Tibial nerve (tissue), 4 donors: ENCODE data around the gene HBZ. TPM values are rescaled to one million over a fixed set of nuclear protein-coding genes. Genes with fewer than 3 reads are reported as not detected.
"Not testable (repeated sequence)": the region's sequence is repeated elsewhere in the genome, so short reads cannot be mapped to it uniquely, and the experiment has no call there.

ENCODE experiments used
- DNase-seq, 2 donors: peaks; one replicate each; pipeline ENCODE4 v3.0.0-alpha.2; 2019; ENCODE audit warnings: low spot score in 2 of 2
- H3K27ac ChIP-seq, 4 donors: fragments of 200-600 bp; sonication (generic) in 3 of 4; one replicate each; pipeline ENCODE4 v1.5.1; 2017 to 2019; ENCODE audit warnings: mild to moderate bottlenecking in 1 of 4
- H3K27me3 ChIP-seq, 2 donors: fragments of 200-600 bp; sonication (generic) in 1 of 2; one replicate each; pipeline versions ENCODE4 v1.5.1 to v1.6.0; 2017 to 2019
- H3K36me3 ChIP-seq, 3 donors: fragments of 200-600 bp; sonication (generic); one replicate each; pipeline ENCODE4 v1.5.1; 2018 to 2019
- H3K4me1 ChIP-seq, 4 donors: fragments of 200-600 bp; sonication (generic) in 3 of 4; one replicate each; pipeline ENCODE4 v1.5.1; 2017 to 2019
- H3K4me3 ChIP-seq, 4 donors: fragments of 200-600 bp; sonication (generic) in 3 of 4; one replicate each; pipeline ENCODE4 v1.5.1; 2017 to 2019; ENCODE audit warnings: mild to moderate bottlenecking in 1 of 4, moderate library complexity in 1 of 4
- H3K9me3 ChIP-seq, 4 donors: fragments of 200-600 bp; sonication (generic) in 3 of 4; one replicate each; pipeline ENCODE4 v1.5.1; 2017 to 2019
- EP300 ChIP-seq, 2 donors: sonication (generic); formaldehyde crosslinking; IDR thresholded peaks; one replicate each; pipeline ENCODE4 v1.6.1; 2017; ENCODE audit warnings: antibody characterized with exemption in 2 of 2, mild to moderate bottlenecking in 1 of 2
- POLR2A ChIP-seq, 2 donors: fragments of 450-650 bp; IDR thresholded peaks; one replicate each; pipeline ENCODE4 v1.6.1; 2017; ENCODE audit warnings: antibody characterized with exemption in 2 of 2, mild to moderate bottlenecking in 2 of 2, moderate library complexity in 2 of 2
- WGBS, 2 donors: methylation state at CpG; one replicate each; pipeline ENCODE4 v1.1.5; 2018; 5-methylcytosine and 5-hydroxymethylcytosine counted together
- total RNA-seq, 4 donors: library from RNA; depleted of rRNA; stranded (reverse); fragments of >200 nt; gene quantifications; one replicate each; pipeline ENCODE4 v1.1.0, GENCODE V29; 2016
- TF ChIP-seq, protein P1 (sequence below), 5 experiments: fragments of 200-600 bp in 3 of 5; fragments of 450-650 bp in 2 of 5; sonication (generic) in 3 of 5; IDR thresholded peaks; one replicate each; pipeline ENCODE4 v1.5.1; 2016 to 2019; ENCODE audit warnings: antibody characterized with exemption in 5 of 5, mild to moderate bottlenecking in 3 of 5, moderate library complexity in 2 of 5

The HBZ gene
- total RNA-seq, 4 donors from 2014 or later: not detected

DNA sequence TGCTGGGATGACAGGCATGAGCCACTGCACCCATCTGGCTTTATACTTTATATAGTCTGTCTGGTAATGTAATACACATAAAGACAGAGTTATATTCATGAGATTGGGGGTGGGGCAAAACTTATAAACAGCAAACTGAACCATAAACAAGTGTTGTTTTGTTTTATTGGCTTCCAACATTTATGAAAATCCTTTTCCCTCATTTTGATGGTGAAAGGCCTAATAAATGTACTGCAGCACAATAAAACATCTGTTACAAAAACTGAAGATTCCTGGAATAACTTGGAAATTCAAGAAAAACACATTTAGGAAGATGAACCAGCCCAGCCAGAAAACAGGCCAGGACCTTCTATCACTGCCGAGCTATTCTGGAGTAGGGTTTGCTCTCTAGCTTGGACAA is 30.1 kb upstream of the HBZ start:
- no peak for DNase-seq
- no peak for TF ChIP-seq POLR2A (IDR thresholded peaks at IDR 0.05)
- TF ChIP-seq, protein P1, sequence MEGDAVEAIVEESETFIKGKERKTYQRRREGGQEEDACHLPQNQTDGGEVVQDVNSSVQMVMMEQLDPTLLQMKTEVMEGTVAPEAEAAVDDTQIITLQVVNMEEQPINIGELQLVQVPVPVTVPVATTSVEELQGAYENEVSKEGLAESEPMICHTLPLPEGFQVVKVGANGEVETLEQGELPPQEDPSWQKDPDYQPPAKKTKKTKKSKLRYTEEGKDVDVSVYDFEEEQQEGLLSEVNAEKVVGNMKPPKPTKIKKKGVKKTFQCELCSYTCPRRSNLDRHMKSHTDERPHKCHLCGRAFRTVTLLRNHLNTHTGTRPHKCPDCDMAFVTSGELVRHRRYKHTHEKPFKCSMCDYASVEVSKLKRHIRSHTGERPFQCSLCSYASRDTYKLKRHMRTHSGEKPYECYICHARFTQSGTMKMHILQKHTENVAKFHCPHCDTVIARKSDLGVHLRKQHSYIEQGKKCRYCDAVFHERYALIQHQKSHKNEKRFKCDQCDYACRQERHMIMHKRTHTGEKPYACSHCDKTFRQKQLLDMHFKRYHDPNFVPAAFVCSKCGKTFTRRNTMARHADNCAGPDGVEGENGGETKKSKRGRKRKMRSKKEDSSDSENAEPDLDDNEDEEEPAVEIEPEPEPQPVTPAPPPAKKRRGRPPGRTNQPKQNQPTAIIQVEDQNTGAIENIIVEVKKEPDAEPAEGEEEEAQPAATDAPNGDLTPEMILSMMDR (IDR thresholded peaks at IDR 0.05): no peak
- no peak for TF ChIP-seq EP300 (IDR thresholded peaks at IDR 0.05)
- WGBS, 2 donors: 44 to 55% methylated on average over 1 of the region's 1 CpG
- H3K36me3 ChIP-seq: peaks cover 0 to 33% (median 0%) of the 10 kb centered on the region in 3 donors
- no peak overlapping the region for H3K4me3 ChIP-seq
- no peak overlapping the region for H3K27ac ChIP-seq
- no peaks in the 10 kb centered on the region for H3K27me3 ChIP-seq
- no peaks in the 10 kb centered on the region for H3K9me3 ChIP-seq
- H3K4me1 ChIP-seq: peaks cover 0 to 6% (median 0%) of the 10 kb centered on the region in 4 donors

DNA sequence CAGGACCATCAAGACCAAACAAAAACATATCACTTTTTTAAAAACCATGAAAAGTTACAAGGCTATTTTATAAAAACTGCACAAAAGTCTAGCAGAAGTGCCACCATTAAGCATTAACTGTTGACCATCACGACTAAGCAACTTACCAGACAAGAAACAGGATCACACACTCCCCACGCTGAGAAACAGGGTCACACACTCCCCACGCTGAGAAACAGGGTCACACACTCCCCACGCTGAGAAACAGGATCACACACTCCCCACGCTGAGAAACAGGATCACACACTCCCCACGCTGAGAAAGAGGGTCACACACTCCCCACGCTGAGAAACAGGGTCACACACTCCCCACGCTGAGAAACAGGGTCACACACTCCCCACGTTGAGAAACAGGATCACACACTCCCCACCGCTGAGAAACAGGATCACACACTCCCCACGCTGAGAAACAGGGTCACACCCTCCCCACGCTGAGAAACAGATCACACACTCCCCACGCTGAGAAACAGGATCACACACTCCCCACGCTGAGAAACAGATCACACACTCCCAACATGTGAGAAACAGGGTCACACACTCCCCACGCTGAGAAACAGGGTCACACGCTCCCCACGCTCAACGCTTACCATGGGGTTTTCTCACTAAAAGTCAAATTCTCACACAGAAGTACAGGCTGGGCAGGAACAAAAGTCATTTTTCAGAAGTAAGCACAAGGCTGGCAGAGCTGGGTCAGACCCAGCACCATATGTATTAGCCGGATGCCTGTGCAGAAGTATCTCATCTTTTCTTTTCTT is 28.7 kb upstream of the HBZ start:
- DNase-seq, H3K27me3 ChIP-seq, H3K4me3 ChIP-seq, H3K9me3 ChIP-seq, H3K4me1 ChIP-seq, H3K27ac ChIP-seq: not testable (repeated sequence)
- 65 to 79% methylated on average over 17 to 19 of the region's 19 CpGs for WGBS, 2 donors
- peaks cover 0 to 26% (median 0%) of the 10 kb centered on the region in 3 donors for H3K36me3 ChIP-seq

DNA sequence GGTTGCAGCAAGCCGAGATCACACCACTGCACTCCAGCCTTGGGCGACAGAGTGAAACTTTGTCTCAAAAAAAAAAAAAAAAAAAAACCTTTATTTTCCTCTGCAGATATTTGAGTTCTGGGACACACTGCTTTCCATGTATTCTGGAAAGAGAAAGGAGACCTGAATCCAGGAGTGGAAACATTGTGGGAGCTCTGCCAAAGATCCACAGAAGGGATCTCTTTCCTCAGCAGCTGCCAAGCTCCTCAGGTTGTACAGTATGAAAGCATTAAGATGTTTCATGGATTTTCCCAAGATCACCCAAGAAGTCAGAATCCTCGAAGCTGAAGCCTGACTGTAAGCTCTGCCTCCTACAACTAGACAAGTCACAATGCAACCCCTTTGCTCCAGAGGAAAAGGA is 27.4 kb upstream of the HBZ start:
- DNase-seq: no peak
- Histone ChIP-seq H3K4me3 (no peak overlapping the region), H3K27me3 (no peaks in the 10 kb centered on the region), H3K36me3 (peaks cover 0 to 33% (median 0%) of the 10 kb centered on the region in 3 donors), H3K27ac (no peak overlapping the region), H3K9me3 (no peaks in the 10 kb centered on the region), H3K4me1 (no peaks in the 10 kb centered on the region)
- WGBS, 2 donors: 68 to 74% methylated on average over 3 of the region's 3 CpGs
- TF ChIP-seq EP300 (IDR thresholded peaks at IDR 0.05) (no peak), POLR2A (IDR thresholded peaks at IDR 0.05) (no peak)
- TF ChIP-seq, protein P1 (IDR thresholded peaks at IDR 0.05): no peak

DNA sequence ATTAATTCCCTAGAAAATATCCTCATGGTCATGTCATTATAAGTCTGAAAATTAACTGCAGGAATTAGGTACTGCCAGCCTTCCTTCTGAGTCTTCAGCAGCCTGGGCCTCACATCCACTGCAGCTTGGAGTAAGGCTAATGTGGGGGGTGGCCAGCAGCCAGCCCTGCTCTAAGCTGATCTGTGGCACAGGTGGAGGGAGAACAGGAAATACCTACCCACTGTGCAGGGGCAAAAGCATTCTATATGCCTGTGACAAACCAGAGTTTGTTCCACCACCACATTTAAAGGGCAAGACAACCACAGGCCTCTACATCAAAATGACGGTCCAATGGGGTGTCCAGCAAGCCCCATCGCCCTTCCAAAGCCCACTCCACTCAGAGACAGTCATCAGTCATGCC is 23.4 kb upstream of the HBZ start:
- Histone ChIP-seq H3K4me1 (peaks cover 0 to 6% (median 0%) of the 10 kb centered on the region in 4 donors), H3K27ac (no peak overlapping the region), H3K9me3 (no peaks in the 10 kb centered on the region), H3K27me3 (no peaks in the 10 kb centered on the region), H3K36me3 (peaks cover 0 to 25% (median 0%) of the 10 kb centered on the region in 3 donors), H3K4me3 (no peak overlapping the region)
- TF ChIP-seq EP300 (IDR thresholded peaks at IDR 0.05): no peak
- TF ChIP-seq, protein P1 (IDR thresholded peaks at IDR 0.05): no peak
- no peak for TF ChIP-seq POLR2A (IDR thresholded peaks at IDR 0.05)
- no peak for DNase-seq
- 84 to 85% methylated on average over 2 of the region's 2 CpGs for whole genome bisulfite sequencing, 2 donors

DNA sequence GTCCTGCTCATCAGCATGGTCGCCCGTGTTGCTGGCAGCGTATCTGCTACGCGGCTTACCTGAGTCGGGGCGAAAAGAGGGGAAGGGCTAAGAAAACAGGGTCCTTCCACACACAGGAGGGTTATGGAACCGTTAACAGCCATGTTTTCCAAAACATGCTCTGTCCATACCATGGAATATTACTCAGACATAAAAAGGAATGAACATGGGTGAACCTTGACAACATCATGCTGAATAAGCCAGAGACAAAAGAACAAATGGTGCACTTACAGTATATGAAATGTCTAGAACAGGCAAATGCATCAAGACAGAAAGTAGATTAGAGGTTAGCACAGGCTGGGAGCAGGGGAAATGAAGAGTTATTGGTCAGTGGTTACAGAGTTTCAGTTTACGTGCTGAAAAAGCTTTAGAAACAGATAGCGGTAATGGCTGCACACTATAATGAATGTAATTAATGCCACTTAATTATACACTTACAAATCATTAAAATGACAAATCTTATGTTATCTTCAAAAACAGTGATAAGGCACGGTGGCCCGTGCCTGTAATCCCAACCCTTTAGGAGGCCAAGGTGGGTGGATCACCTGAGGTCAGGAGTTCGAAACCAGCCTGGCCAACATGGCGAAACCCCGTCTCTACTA is 21.8 kb upstream of the HBZ start:
- Histone ChIP-seq H3K9me3 (no peaks in the 10 kb centered on the region), H3K27ac (no peak overlapping the region), H3K36me3 (peaks cover 0 to 18% (median 0%) of the 10 kb centered on the region in 3 donors), H3K4me3 (no peak overlapping the region), H3K4me1 (peaks cover 0 to 11% (median 0%) of the 10 kb centered on the region in 4 donors), H3K27me3 (no peaks in the 10 kb centered on the region)
- WGBS, 2 donors: 92 to 94% methylated on average over 15 of the region's 15 CpGs
- no peak for DNase-seq
- TF ChIP-seq, protein P1 (IDR thresholded peaks at IDR 0.05): no peak
- no peak for TF ChIP-seq POLR2A (IDR thresholded peaks at IDR 0.05)
- TF ChIP-seq EP300 (IDR thresholded peaks at IDR 0.05): no peak
